Uterus (tissue), 4 donors: ENCODE results near the gene ACOT9. TPM values are rescaled to one million over a fixed set of nuclear protein-coding genes. Genes with fewer than 3 reads are reported as not detected.
"Not testable (repeated sequence)": the region's sequence is repeated elsewhere in the genome, so short reads cannot be mapped to it uniquely, and the experiment has no call there.

Source experiments
- DNase-seq, 2 donors: peaks; one replicate each; pipeline ENCODE4 v3.0.0-alpha.2; 2019 to 2020
- H3K27ac ChIP-seq, 2 donors: fragments of 200-600 bp; sonication (generic); 1 replicate in 1 of 2; 2 replicates in 1 of 2; pipeline ENCODE4 v1.5.1; 2016 to 2018
- H3K27me3 ChIP-seq, 2 donors: fragments of 200-600 bp; sonication (generic); one replicate each; pipeline ENCODE4 v1.5.1; 2018 to 2019; ENCODE audit warnings: control low read depth in 1 of 2
- H3K36me3 ChIP-seq, 2 donors: fragments of 200-600 bp; sonication (generic); one replicate each; pipeline ENCODE4 v1.5.1; 2019; ENCODE audit warnings: control low read depth in 1 of 2
- H3K4me1 ChIP-seq, 2 donors: fragments of 200-600 bp; sonication (generic); one replicate each; pipeline ENCODE4 v1.5.1; 2018 to 2019; ENCODE audit warnings: control low read depth in 1 of 2
- H3K4me3 ChIP-seq, 2 donors: fragments of 200-600 bp; sonication (generic); 1 replicate in 1 of 2; 2 replicates in 1 of 2; pipeline ENCODE4 v1.5.1; 2018 to 2019; ENCODE audit warnings: mild to moderate bottlenecking in 1 of 2
- H3K9me3 ChIP-seq, 2 donors: fragments of 200-600 bp; sonication (generic); one replicate each; pipeline ENCODE4 v1.5.1; 2019; ENCODE audit warnings: control low read depth in 1 of 2
- POLR2A ChIP-seq, 2 donors: fragments of 450-650 bp; IDR thresholded peaks; one replicate each; pipeline ENCODE4 v1.6.1; 2016; ENCODE audit warnings: antibody characterized with exemption in 2 of 2, mild to moderate bottlenecking in 1 of 2, moderate library complexity in 1 of 2
- intact Hi-C: fragments of 100-400 bp; cut with DNase I; formaldehyde crosslinking; loops from one replicate; pipeline ENCODE4 v1.15.1; 2023; ENCODE audit warnings: low total_unique reads
- total RNA-seq, 4 donors: library from RNA; depleted of rRNA in 3 of 4; stranded (reverse); fragments of >200 nt in 3 of 4; gene quantifications; one replicate each; pipeline versions ENCODE4 v1.1.0 to v1.2.4, GENCODE V29; 2014 to 2023
- TF ChIP-seq, protein P1 (sequence below), 4 experiments: fragments of 200-600 bp in 2 of 4; fragments of 450-650 bp in 2 of 4; sonication (generic) in 2 of 4; IDR thresholded peaks; one replicate each; pipeline ENCODE4 v1.5.1; 2016 to 2019; ENCODE audit warnings: antibody characterized with exemption in 4 of 4, mild to moderate bottlenecking in 2 of 4, moderate library complexity in 1 of 4
- donor health status: DM: yes; HTN: yes; CAD: no.

Gene ACOT9
- total RNA-seq, 4 donors from 2014 or later = 21.2 to 54.1 (median 44.4) TPM

DNA sequence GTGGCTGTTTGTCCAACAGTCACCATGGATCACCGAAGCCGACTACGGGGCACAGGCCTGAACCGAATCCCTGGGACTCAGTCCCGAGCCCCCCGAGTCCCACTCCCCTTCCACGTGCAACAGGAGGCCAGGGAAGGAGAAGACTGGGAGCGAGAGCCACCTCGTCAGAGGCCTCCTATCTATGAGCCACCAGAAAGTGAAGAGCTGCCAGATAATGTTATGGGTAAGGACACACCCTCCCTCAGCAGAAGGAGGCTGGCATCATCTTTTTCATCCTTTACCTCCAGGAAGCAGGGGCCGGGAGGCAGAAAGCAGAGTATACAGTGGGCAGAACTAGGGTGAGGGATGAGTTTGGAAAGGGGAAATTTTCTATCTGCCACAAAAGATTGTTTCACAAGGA is 78.6 kb downstream of the ACOT9 start:
- Histone ChIP-seq H3K27ac (no peak overlapping the region), H3K4me1 (no peaks in the 10 kb centered on the region), H3K36me3 (no peaks in the 10 kb centered on the region), H3K27me3 (no peaks in the 10 kb centered on the region), H3K9me3 (no peaks in the 10 kb centered on the region), H3K4me3 (no peak overlapping the region)
- DNase-seq = no peak
- TF ChIP-seq, protein P1, sequence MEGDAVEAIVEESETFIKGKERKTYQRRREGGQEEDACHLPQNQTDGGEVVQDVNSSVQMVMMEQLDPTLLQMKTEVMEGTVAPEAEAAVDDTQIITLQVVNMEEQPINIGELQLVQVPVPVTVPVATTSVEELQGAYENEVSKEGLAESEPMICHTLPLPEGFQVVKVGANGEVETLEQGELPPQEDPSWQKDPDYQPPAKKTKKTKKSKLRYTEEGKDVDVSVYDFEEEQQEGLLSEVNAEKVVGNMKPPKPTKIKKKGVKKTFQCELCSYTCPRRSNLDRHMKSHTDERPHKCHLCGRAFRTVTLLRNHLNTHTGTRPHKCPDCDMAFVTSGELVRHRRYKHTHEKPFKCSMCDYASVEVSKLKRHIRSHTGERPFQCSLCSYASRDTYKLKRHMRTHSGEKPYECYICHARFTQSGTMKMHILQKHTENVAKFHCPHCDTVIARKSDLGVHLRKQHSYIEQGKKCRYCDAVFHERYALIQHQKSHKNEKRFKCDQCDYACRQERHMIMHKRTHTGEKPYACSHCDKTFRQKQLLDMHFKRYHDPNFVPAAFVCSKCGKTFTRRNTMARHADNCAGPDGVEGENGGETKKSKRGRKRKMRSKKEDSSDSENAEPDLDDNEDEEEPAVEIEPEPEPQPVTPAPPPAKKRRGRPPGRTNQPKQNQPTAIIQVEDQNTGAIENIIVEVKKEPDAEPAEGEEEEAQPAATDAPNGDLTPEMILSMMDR (IDR thresholded peaks at IDR 0.05) = no peak
- TF ChIP-seq POLR2A (IDR thresholded peaks at IDR 0.05) = no peak
- intact Hi-C loops = no loop called here

DNA sequence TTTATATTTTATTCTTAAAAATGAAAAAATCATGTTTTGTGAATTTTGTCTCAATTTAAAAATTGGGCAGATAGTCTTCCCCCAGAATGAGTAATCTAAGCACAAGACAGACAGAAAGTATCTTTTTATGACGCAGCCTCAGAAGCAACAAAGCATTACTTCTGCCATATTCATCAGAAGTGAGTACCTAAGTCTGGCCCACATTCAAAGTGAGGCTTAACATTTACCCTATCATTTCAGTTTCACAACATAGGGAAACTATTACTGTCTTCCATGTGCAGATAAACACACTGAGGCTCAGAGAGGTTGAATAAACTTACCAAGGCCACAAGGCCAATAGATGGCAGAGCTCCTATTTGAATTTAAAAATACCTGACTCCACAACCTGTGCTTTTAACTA is 80.2 kb downstream of the ACOT9 start:
- no peak for TF ChIP-seq POLR2A (IDR thresholded peaks at IDR 0.05)
- TF ChIP-seq, protein P1 (IDR thresholded peaks at IDR 0.05) = no peak
- H3K4me1 ChIP-seq = no peaks in the 10 kb centered on the region
- DNase-seq = no peak
- no peak overlapping the region for H3K4me3 ChIP-seq
- intact Hi-C loops = no loop called here
- no peaks in the 10 kb centered on the region for H3K36me3 ChIP-seq
- no peaks in the 10 kb centered on the region for H3K9me3 ChIP-seq
- no peak overlapping the region for H3K27ac ChIP-seq
- no peaks in the 10 kb centered on the region for H3K27me3 ChIP-seq

DNA sequence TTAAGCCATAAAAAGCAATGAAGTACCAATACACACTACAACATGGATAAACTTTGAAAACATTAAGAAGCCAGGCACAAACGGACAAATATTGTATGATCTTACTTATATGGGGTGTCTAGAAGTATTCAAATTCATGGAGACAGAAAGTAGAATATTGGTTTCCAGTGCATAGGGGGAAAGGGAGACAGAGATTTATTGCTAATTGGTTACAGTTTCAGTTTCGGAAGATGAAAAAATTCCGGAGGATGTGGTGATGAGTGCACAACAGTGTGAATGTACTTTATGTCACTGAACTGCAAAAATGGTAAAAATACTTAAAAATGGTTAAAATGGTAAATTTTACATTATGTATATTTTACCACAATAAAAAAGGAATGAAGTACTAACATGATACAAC is 80.9 kb downstream of the ACOT9 start:
- intact Hi-C loops = no loop called here
- Histone ChIP-seq H3K27me3 (no peaks in the 10 kb centered on the region), H3K4me3 (no peak overlapping the region), H3K36me3 (no peaks in the 10 kb centered on the region), H3K27ac (no peak overlapping the region), H3K9me3 (no peaks in the 10 kb centered on the region), H3K4me1 (no peaks in the 10 kb centered on the region)
- DNase-seq = no peak
- TF ChIP-seq, protein P1 (IDR thresholded peaks at IDR 0.05) = no peak
- TF ChIP-seq POLR2A (IDR thresholded peaks at IDR 0.05) = no peak

DNA sequence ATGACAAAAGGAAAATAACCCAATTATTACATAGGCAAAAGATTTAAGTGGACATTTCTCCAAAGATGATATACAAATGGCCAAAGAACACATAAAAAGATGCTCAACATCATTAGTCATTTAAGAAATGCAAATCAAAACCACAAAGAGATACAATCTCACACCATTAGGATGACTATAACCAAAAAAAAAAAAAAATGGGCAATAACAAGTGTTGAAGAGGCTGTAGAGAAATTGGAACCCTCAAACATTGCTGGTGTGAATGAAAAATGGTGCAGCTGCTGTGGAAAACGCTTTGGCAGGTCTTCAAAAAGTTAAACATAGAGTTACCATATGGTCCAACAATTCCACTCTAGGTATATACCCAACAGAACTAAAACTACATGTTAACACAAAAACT is 81.4 kb downstream of the ACOT9 start:
- intact Hi-C loops = no loop called here
- Histone ChIP-seq H3K27ac (no peak overlapping the region), H3K4me1 (no peaks in the 10 kb centered on the region), H3K4me3 (no peak overlapping the region), H3K27me3 (no peaks in the 10 kb centered on the region), H3K36me3 (no peaks in the 10 kb centered on the region), H3K9me3 (no peaks in the 10 kb centered on the region)
- no peak for DNase-seq
- TF ChIP-seq, protein P1 (IDR thresholded peaks at IDR 0.05) = no peak
- TF ChIP-seq POLR2A (IDR thresholded peaks at IDR 0.05) = no peak

DNA sequence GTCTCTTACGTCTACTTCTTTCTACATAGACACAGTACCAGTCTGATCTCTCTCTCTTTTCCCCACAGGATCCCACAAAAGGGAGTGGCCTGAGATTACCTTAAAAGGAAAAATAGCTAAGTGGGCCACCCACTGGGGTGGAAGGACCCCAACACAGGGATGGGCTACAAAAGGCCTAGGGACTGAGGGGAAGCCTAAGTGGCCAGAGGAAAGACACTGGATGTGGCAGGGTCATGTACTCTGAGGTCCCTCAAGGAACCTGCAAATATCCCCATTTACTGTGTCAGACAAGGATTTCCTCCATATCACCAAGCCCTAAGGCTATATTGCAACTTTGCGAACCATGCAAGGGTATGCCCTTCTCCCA is 82.3 kb downstream of the ACOT9 start:
- Histone ChIP-seq H3K27ac (no peak overlapping the region), H3K27me3 (no peaks in the 10 kb centered on the region), H3K4me1 (no peaks in the 10 kb centered on the region), H3K9me3 (no peaks in the 10 kb centered on the region), H3K4me3 (no peak overlapping the region), H3K36me3 (no peaks in the 10 kb centered on the region)
- no peak for TF ChIP-seq POLR2A (IDR thresholded peaks at IDR 0.05)
- TF ChIP-seq, protein P1 (IDR thresholded peaks at IDR 0.05) = no peak
- DNase-seq = no peak
- intact Hi-C loops = no loop called here

DNA sequence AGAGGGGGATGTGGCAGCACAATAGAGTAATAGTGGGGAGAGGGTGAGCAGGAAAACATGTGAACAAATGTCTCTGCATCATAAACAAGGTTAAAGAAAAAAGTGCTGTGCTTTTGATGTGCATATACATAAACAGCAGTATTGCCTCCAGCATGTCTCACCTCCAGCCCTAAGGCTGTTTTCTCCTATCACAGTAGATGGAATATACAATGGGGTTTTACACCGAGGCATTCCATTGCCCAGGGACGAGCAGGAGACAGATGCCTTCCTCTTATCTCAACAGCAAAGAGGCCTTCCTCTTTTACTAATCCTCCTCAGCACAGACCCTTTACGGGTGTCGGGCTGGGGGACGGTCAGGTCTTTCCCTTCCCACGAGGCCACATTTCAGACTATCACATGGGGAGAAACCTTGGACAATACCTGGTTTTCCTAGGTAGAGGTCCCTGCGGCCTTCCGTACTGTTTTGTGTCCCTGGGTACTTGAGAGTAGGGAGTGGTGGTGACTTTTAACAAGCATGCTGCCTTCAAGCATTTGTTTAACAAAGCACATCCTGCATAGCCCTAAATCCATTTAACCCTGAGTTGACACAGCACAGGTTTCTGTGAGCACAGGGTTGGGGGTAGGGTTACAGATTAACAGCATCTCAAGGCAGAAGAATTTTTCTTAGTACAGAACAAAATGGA is 82.9 kb downstream of the ACOT9 start:
- H3K4me1 ChIP-seq, H3K4me3 ChIP-seq, DNase-seq, H3K36me3 ChIP-seq, intact Hi-C loops, H3K27ac ChIP-seq, H3K9me3 ChIP-seq, H3K27me3 ChIP-seq: not testable (repeated sequence)
